Fibroblast of lung (primary cell): ENCODE data around the gene LRMDA. TPM values are rescaled to one million over a fixed set of nuclear protein-coding genes. Genes with fewer than 3 reads are reported as not detected.
A peak's percentile ranks its signal among the peaks of the same experiment; 100 is the strongest.

Source experiments
- DNase-seq, 2 donors: peaks; one replicate each; pipeline versions ENCODE4 v3.0.0 to v3.0.0-alpha.2; 2010; ENCODE audit warnings: low read depth in 2 of 2
- H2AFZ ChIP-seq: 2 replicates; pipeline ENCODE4 v1.5.1; 2012; ENCODE audit warnings: low read length, control low read depth, inconsistent platforms
- H3K27ac ChIP-seq: 2 replicates; pipeline ENCODE4 v1.5.1; 2011; ENCODE audit warnings: low read length, control low read depth; ENCODE audit not compliant: insufficient read depth
- H3K27me3 ChIP-seq: 2 replicates; pipeline ENCODE4 v1.5.1; 2011; ENCODE audit warnings: mild to moderate bottlenecking, low read length; ENCODE audit not compliant: control insufficient read depth, insufficient read depth
- H3K36me3 ChIP-seq: 2 replicates; pipeline ENCODE4 v1.5.1; 2011; ENCODE audit warnings: low read length; ENCODE audit not compliant: control insufficient read depth, insufficient read depth
- H3K4me1 ChIP-seq: 2 replicates; pipeline ENCODE4 v1.5.1; 2011; ENCODE audit warnings: low read length; ENCODE audit not compliant: control insufficient read depth, insufficient read depth; ENCODE audit errors: extremely low read depth
- H3K4me2 ChIP-seq: 2 replicates; pipeline ENCODE4 v1.5.1; 2011; ENCODE audit warnings: low read length, control low read depth; ENCODE audit not compliant: insufficient read depth; ENCODE audit errors: extremely low read depth
- H3K4me3 ChIP-seq, 4 experiments: fragments of 200-600 bp in 1 of 4; sonication (generic) in 1 of 4; replicated peaks in 1 of 4; 2 replicates each; pipeline ENCODE4 v1.5.1; 2011 to 2016; ENCODE audit warnings: low read length in 4 of 4, low read depth in 3 of 4, mild to moderate bottlenecking in 3 of 4, control low read depth in 2 of 4, inconsistent platforms in 1 of 4, mixed read lengths in 1 of 4; ENCODE audit not compliant: insufficient read depth in 1 of 4; ENCODE audit errors: control extremely low read depth in 1 of 4
- H3K79me2 ChIP-seq: 2 replicates; pipeline ENCODE4 v1.5.1; 2012; ENCODE audit warnings: mild to moderate bottlenecking, low read length, inconsistent platforms; ENCODE audit not compliant: control insufficient read depth, insufficient read depth
- H3K9ac ChIP-seq: 2 replicates; pipeline ENCODE4 v1.5.1; 2011; ENCODE audit warnings: mild to moderate bottlenecking, low read length, control low read depth; ENCODE audit not compliant: insufficient read depth
- H3K9me3 ChIP-seq: 2 replicates; pipeline ENCODE4 v1.5.1; 2012; ENCODE audit warnings: low read depth, low read length; ENCODE audit not compliant: control insufficient read depth, insufficient read depth
- H4K20me1 ChIP-seq: 2 replicates; pipeline ENCODE4 v1.5.1; 2011; ENCODE audit warnings: low read length; ENCODE audit not compliant: control insufficient read depth, insufficient read depth; ENCODE audit errors: extremely low read depth
- EZH2 ChIP-seq: IDR thresholded peaks from 2 replicates; pipeline ENCODE4 v1.5.1; 2012; ENCODE audit warnings: low read length, control low read depth, mild to moderate bottlenecking; ENCODE audit errors: missing control alignments
- polyA plus RNA-seq, 2 donors: library from polyadenylated mRNA; depleted of rRNA in 1 of 2; stranded (reverse) in 1 of 2; unstranded in 1 of 2; fragments of >200 nt; gene quantifications; 2 replicates each; pipeline ENCODE4 v1.2.1, GENCODE V29; 2011 to 2012; ENCODE audit warnings: missing spikeins in 1 of 2
- total RNA-seq: library from RNA; depleted of rRNA; stranded (reverse); fragments of >200 nt; gene quantifications from 2 replicates; pipeline ENCODE4 v1.2.1, GENCODE V29; 2014
- TF ChIP-seq, protein P1 (sequence below), 2 donors: IDR thresholded peaks in 1 of 2; conservative IDR thresholded peaks in 1 of 2; 1 replicate in 1 of 2; 2 replicates in 1 of 2; pipeline ENCODE4 v1.5.1; 2011 to 2012; ENCODE audit warnings: low read length in 2 of 2, control low read depth in 1 of 2, inconsistent platforms in 1 of 2, low read depth in 1 of 2, mild to moderate bottlenecking in 1 of 2

The LRMDA gene
- total and polyA plus RNA-seq, 2 donors (not counting 1 experiment from before 2014, with no cell fraction given), result 1.7 to 2.0 TPM

DNA sequence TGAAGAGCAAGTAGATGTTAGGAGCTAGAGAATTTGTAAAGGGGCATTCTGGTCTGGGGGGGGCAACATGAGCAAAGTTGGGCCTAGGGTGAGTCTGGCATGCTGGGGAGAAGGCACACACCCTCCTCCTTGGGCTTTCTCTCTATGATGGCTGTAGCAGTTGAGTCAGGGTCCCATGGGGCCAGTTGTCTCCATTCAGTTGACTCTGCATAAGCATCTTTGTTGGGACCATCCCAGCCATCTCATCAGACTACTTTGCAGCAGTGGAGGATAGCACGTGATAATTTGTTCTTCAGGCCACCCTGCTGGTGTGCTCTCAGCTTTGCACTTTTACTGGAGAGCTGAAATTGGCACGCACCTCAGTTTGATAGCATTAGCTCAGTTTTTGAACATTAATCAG, 55.2 kb downstream of the LRMDA start:
- no peak overlapping the region for H2AFZ ChIP-seq
- no peaks in the 10 kb centered on the region for H3K36me3 ChIP-seq
- peaks cover 2% of the 10 kb centered on the region for H3K27me3 ChIP-seq
- TF ChIP-seq, protein P1, sequence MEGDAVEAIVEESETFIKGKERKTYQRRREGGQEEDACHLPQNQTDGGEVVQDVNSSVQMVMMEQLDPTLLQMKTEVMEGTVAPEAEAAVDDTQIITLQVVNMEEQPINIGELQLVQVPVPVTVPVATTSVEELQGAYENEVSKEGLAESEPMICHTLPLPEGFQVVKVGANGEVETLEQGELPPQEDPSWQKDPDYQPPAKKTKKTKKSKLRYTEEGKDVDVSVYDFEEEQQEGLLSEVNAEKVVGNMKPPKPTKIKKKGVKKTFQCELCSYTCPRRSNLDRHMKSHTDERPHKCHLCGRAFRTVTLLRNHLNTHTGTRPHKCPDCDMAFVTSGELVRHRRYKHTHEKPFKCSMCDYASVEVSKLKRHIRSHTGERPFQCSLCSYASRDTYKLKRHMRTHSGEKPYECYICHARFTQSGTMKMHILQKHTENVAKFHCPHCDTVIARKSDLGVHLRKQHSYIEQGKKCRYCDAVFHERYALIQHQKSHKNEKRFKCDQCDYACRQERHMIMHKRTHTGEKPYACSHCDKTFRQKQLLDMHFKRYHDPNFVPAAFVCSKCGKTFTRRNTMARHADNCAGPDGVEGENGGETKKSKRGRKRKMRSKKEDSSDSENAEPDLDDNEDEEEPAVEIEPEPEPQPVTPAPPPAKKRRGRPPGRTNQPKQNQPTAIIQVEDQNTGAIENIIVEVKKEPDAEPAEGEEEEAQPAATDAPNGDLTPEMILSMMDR (conservative IDR thresholded peaks at IDR 0.05 in 1 of 2, IDR thresholded peaks at IDR 0.05 in 1 of 2; ENCODE audit: low read depth in 1 of 2, low read length in 2 of 2), result no peak
- TF ChIP-seq EZH2, result no peak
- no peak overlapping the region for H3K9ac ChIP-seq
- H3K4me1 ChIP-seq, result no peaks in the 10 kb centered on the region
- no peak overlapping the region for H3K4me2 ChIP-seq
- no peak overlapping the region for H3K27ac ChIP-seq
- no peaks in the 10 kb centered on the region for H3K79me2 ChIP-seq
- no peak for DNase-seq
- H4K20me1 ChIP-seq, result no peaks in the 10 kb centered on the region
- H3K4me3 ChIP-seq, result no peak overlapping the region
- H3K9me3 ChIP-seq, result no peaks in the 10 kb centered on the region

DNA sequence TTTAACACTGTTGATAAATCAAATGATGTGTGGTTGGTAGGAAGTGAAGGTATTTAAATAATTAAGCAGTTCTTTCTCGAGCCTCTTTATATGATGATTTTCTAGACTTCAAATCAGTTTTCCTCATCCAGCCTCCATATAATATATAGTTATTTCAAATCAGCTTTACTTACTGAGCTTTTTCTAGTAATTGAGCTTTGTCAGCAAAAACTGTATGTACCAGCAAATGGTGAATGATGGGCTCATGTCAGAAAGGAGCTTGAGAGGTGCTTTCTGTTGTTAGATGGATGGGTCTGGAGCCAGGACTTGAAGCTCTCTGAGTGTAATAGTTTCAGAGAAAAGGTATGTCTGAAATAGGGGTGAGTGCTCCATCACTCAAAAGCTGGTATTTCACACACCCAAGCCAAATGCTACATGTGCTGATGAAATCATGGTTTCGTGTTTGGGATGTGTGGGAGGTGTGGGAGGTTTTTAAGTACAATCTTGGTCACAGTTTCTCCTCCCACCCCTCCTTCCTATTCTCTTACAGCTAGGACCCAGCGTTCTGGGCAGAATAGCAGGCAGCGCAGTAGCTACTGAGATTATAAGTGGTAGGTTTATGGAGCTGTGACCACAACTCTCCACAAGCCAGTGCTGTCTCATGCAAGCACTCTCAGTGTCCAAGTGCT, 55.8 kb downstream of the LRMDA start:
- H3K27ac ChIP-seq, result no peak overlapping the region
- H3K4me1 ChIP-seq, result no peaks in the 10 kb centered on the region
- DNase-seq, result peak in 1 of 2 donors; percentile 68
- H3K9me3 ChIP-seq, result no peaks in the 10 kb centered on the region
- H3K27me3 ChIP-seq, result peaks cover 2% of the 10 kb centered on the region
- no peak overlapping the region for H3K4me3 ChIP-seq
- H4K20me1 ChIP-seq, result no peaks in the 10 kb centered on the region
- H3K9ac ChIP-seq, result no peak overlapping the region
- no peaks in the 10 kb centered on the region for H3K79me2 ChIP-seq
- no peak overlapping the region for H2AFZ ChIP-seq
- H3K4me2 ChIP-seq, result no peak overlapping the region
- no peaks in the 10 kb centered on the region for H3K36me3 ChIP-seq
- TF ChIP-seq EZH2, result no peak
- TF ChIP-seq, protein P1 (conservative IDR thresholded peaks at IDR 0.05 in 1 of 2, IDR thresholded peaks at IDR 0.05 in 1 of 2; ENCODE audit: low read depth in 1 of 2, low read length in 2 of 2), result no peak

DNA sequence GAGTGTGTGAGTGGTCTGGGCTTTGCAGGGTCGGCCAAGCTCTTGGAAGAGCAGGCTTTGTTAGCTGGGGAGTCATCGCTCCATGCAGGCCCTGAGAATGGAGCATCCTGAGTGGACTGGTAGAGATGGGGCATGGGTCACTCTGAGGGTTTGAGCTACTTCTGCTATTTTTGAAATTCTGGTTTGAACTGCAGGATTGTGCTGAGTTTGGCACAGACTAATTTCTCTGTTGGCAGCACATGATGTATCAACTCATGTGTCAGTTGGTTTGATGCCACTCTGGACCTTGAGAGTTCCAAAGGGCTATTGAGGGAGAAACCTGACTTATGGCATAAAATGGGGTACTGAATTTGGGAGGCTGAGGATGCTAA, 56.3 kb downstream of the LRMDA start:
- DNase-seq, result no peak
- Histone ChIP-seq H3K4me2 (no peak overlapping the region), H3K9ac (no peak overlapping the region), H3K79me2 (no peaks in the 10 kb centered on the region), H3K27ac (no peak overlapping the region), H3K4me1 (no peaks in the 10 kb centered on the region), H3K9me3 (no peaks in the 10 kb centered on the region), H3K27me3 (peaks cover 2% of the 10 kb centered on the region), H4K20me1 (no peaks in the 10 kb centered on the region), H2AFZ (no peak overlapping the region), H3K36me3 (no peaks in the 10 kb centered on the region), H3K4me3 (no peak overlapping the region)
- TF ChIP-seq, protein P1 (conservative IDR thresholded peaks at IDR 0.05 in 1 of 2, IDR thresholded peaks at IDR 0.05 in 1 of 2; ENCODE audit: low read depth in 1 of 2, low read length in 2 of 2), result no peak
- TF ChIP-seq EZH2, result no peak
